KMS-11 (cell line): ENCODE data around the gene TEX50.
"Not testable (repeated sequence)": the region's sequence is repeated elsewhere in the genome, so short reads cannot be mapped to it uniquely, and the experiment has no call there.

ENCODE experiments used
- H2AFZ ChIP-seq: fragments of 200-600 bp; sonication (generic); 2 replicates; pipeline ENCODE4 v1.6.1; 2016; ENCODE audit warnings: antibody characterized with exemption, mixed run types, low read depth
- H3K27ac ChIP-seq: fragments of 200-600 bp; sonication (generic); 2 replicates; pipeline ENCODE4 v1.6.1; 2016; ENCODE audit warnings: mild to moderate bottlenecking, mixed run types
- H3K27me3 ChIP-seq: fragments of 200-600 bp; sonication (generic); 2 replicates; pipeline ENCODE4 v1.6.1; 2017; ENCODE audit warnings: mild to moderate bottlenecking, low read depth, mixed run types, moderate library complexity; ENCODE audit not compliant: insufficient read depth
- H3K36me3 ChIP-seq: fragments of 200-600 bp; sonication (generic); 2 replicates; pipeline ENCODE4 v1.6.1; 2017; ENCODE audit warnings: mild to moderate bottlenecking, mixed run types; ENCODE audit not compliant: insufficient read depth
- H3K4me1 ChIP-seq: fragments of 200-600 bp; sonication (generic); 2 replicates; pipeline ENCODE4 v1.6.1; 2016; ENCODE audit warnings: mild to moderate bottlenecking, low read depth, mixed run types; ENCODE audit not compliant: poor library complexity, severe bottlenecking
- H3K4me2 ChIP-seq: fragments of 200-600 bp; sonication (generic); 2 replicates; pipeline ENCODE4 v1.7.0; 2016; ENCODE audit warnings: mild to moderate bottlenecking, mixed run types
- H3K4me3 ChIP-seq: fragments of 200-600 bp; sonication (generic); IDR thresholded peaks from 2 replicates; pipeline ENCODE4 v1.6.1; 2017; ENCODE audit warnings: low read depth, low read length, mixed read lengths; ENCODE audit not compliant: insufficient read depth
- H3K79me2 ChIP-seq: fragments of 200-600 bp; sonication (generic); 2 replicates; pipeline ENCODE4 v1.6.1; 2016; ENCODE audit warnings: low read depth, mixed run types; ENCODE audit not compliant: insufficient read depth
- H3K9ac ChIP-seq: fragments of 200-600 bp; sonication (generic); 2 replicates; pipeline ENCODE4 v1.6.1; 2016; ENCODE audit warnings: mild to moderate bottlenecking, mixed run types
- H4K20me1 ChIP-seq: fragments of 200-600 bp; sonication (generic); 2 replicates; pipeline ENCODE4 v1.6.1; 2016; ENCODE audit warnings: mild to moderate bottlenecking, mixed run types; ENCODE audit not compliant: insufficient read depth
- CTCF ChIP-seq: fragments of 200-600 bp; sonication (generic); conservative IDR thresholded peaks from 2 replicates; pipeline ENCODE4 v1.6.1; 2017; ENCODE audit warnings: low read depth, mild to moderate bottlenecking, antibody characterized with exemption, low read length, moderate library complexity, mixed read lengths

TEX50 gene

GRCh38 chr1:173669491-173669941 is 34.4 kb downstream of the TEX50 start, which contains the start of gene ANKRD45:
Gene ANKRD45 (minus strand): TSS chr1:173669851. CDS start chr1:173659418, 10,433 bp downstream.
- Histone ChIP-seq H2AFZ (no peak within 1 kb of the TSS), H3K27ac (no peak within 1 kb of the TSS), H4K20me1 (no peaks in the 10 kb centered on the region), H3K4me2 (no peak within 1 kb of the TSS), H3K27me3 (no peaks in the 10 kb centered on the region), H3K4me3 (no peak within 1 kb of the TSS), H3K4me1 (no peaks in the 10 kb centered on the region), H3K79me2 (no peaks in the 10 kb centered on the region), H3K9ac (no peak within 1 kb of the TSS), H3K36me3 (no peaks in the 10 kb centered on the region)
- TF ChIP-seq CTCF, result no peak

DNA sequence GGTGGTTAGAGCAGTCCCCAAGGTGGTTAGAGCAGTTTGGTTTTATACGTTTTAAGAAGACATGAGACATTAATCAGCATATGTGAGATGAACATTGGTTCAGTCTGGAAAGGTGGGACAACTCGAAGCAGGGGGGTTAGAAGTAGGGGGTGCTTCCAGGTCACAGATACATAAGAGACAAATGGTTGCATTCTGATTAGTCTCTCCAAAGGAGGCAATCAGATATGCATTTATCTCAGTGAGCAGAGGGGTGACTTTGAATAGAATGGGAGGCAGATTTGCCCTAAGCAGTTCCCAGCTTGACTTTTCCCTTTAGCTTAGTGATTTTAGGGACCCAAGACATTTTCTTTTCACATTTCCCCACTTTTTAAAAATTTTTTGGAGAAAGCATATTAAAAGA is 39.4 kb downstream of the TEX50 start:
- not testable (repeated sequence) for H2AFZ ChIP-seq, H3K4me2 ChIP-seq, H3K36me3 ChIP-seq, H3K27me3 ChIP-seq, H3K9ac ChIP-seq, H3K4me3 ChIP-seq, H3K4me1 ChIP-seq, H3K27ac ChIP-seq, H3K79me2 ChIP-seq, H4K20me1 ChIP-seq

DNA sequence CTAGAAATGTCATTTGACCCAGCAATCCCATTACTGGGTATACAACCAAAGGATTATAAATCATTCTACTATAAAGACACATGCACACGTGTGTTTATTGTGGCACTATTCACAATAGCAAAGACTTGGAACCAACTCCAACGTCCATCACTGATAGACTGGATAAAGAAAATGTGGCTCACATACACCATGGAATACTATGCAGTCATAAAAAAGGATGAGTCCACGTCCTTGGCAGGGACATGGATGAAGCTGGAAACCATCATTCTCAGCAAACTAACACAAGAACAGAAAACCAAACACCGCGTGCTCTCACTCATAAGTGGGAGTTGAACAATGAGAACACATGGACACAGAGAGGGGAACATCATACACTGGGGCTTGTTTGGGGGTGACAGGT is 45.0 kb downstream of the TEX50 start:
- not testable (repeated sequence) for H3K4me1 ChIP-seq, H2AFZ ChIP-seq

GRCh38 chr1:173682184-173682583 is 47.0 kb downstream of the TEX50 start:
- no peak overlapping the region for H3K4me2 ChIP-seq

More for the DNA sequence above, 45.0 kb downstream of the TEX50 start:
- H3K9ac ChIP-seq, H3K4me3 ChIP-seq, H3K4me2 ChIP-seq, H3K36me3 ChIP-seq, H3K27me3 ChIP-seq, H3K27ac ChIP-seq, H3K79me2 ChIP-seq, H4K20me1 ChIP-seq: not testable (repeated sequence)

DNA sequence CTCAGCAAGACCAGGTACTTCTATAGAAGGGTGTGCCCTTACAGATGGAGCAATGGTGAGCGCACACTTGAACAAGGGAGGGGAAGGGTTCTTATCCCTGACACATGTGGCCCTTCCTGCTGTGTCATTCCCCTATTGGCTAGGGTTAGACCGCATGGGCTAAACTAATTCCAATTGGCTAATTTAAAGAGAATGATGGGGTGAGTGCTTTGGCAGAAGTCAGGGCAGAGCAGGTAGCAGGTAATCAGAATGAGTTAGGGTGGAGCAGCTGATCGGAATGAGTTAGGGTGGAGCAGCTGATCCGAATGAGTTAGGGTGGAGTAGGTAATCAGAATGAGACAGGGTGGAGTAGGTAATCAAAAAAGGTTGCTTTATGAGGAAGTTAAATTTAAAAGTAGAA is 48.7 kb downstream of the TEX50 start:
- not testable (repeated sequence) for H2AFZ ChIP-seq, H3K4me3 ChIP-seq

More at GRCh38 chr1:173682184-173682583, 47.0 kb downstream of the TEX50 start:
- Histone ChIP-seq H2AFZ (no peak overlapping the region), H3K79me2 (no peaks in the 10 kb centered on the region), H3K27ac (no peak overlapping the region), H4K20me1 (no peaks in the 10 kb centered on the region), H3K36me3 (no peaks in the 10 kb centered on the region), H3K4me1 (no peaks in the 10 kb centered on the region), H3K9ac (no peak overlapping the region), H3K4me3 (no peak overlapping the region), H3K27me3 (no peaks in the 10 kb centered on the region)
- TF ChIP-seq CTCF, result no peak

GRCh38 chr1:173685121-173685520 is 50.0 kb downstream of the TEX50 start:
- H3K27ac ChIP-seq, H3K9ac ChIP-seq, H3K79me2 ChIP-seq, H3K27me3 ChIP-seq, H3K4me3 ChIP-seq, H3K36me3 ChIP-seq, H4K20me1 ChIP-seq, H3K4me2 ChIP-seq, H3K4me1 ChIP-seq, H2AFZ ChIP-seq: not testable (repeated sequence)

More for the DNA sequence above, 48.7 kb downstream of the TEX50 start:
- not testable (repeated sequence) for H3K4me1 ChIP-seq, H3K4me2 ChIP-seq, H3K36me3 ChIP-seq, H4K20me1 ChIP-seq, H3K27me3 ChIP-seq, H3K27ac ChIP-seq, H3K9ac ChIP-seq, H3K79me2 ChIP-seq
